H9 (cell line): Measurements from ENCODE around the gene ERVK3-1. TPM values are rescaled to one million over a fixed set of nuclear protein-coding genes. Genes with fewer than 3 reads are reported as not detected.

Source experiments
- DNase-seq: peaks from one replicate; pipeline ENCODE4 v3.0.0-alpha.2; 2017
- H2AFZ ChIP-seq: one replicate; pipeline ENCODE4 v1.6.1; 2013; ENCODE audit warnings: mild to moderate bottlenecking, low read length, control low read depth, moderate library complexity
- H2AK5ac ChIP-seq: 2 replicates; pipeline ENCODE4 v1.6.1; 2013; ENCODE audit warnings: low read length, control low read depth, mixed read lengths; ENCODE audit not compliant: insufficient read length
- H2BK120ac ChIP-seq: one replicate; pipeline ENCODE4 v1.6.1; 2013; ENCODE audit warnings: low read depth, mild to moderate bottlenecking, low read length, control low read depth, inconsistent platforms; ENCODE audit not compliant: poor library complexity, severe bottlenecking
- H2BK12ac ChIP-seq: 2 replicates; pipeline ENCODE4 v1.6.1; 2013; ENCODE audit warnings: low read length, control low read depth, mixed read lengths, low read depth; ENCODE audit not compliant: insufficient read length
- H2BK15ac ChIP-seq: 2 replicates; pipeline ENCODE4 v1.6.1; 2013; ENCODE audit warnings: low read depth, low read length, control low read depth
- H2BK20ac ChIP-seq: one replicate; pipeline ENCODE4 v1.6.1; 2013; ENCODE audit warnings: low read depth, mild to moderate bottlenecking, low read length, control low read depth, inconsistent platforms; ENCODE audit not compliant: poor library complexity, severe bottlenecking
- H2BK5ac ChIP-seq: 2 replicates; pipeline ENCODE4 v1.6.1; 2013; ENCODE audit warnings: low read length, control low read depth, mixed read lengths; ENCODE audit not compliant: insufficient read length
- H3K14ac ChIP-seq: 2 replicates; pipeline ENCODE4 v1.6.1; 2013; ENCODE audit warnings: low read length, control low read depth; ENCODE audit not compliant: insufficient read depth
- H3K18ac ChIP-seq: 2 replicates; pipeline ENCODE4 v1.6.1; 2013; ENCODE audit warnings: low read depth, mild to moderate bottlenecking, mixed read lengths, low read length, control low read depth; ENCODE audit not compliant: insufficient read length
- H3K23ac ChIP-seq: 2 replicates; pipeline ENCODE4 v1.6.1; 2013; ENCODE audit warnings: low read length, control low read depth, mixed read lengths, low read depth; ENCODE audit not compliant: insufficient read length
- H3K23me2 ChIP-seq: 2 replicates; pipeline ENCODE4 v1.6.1; 2013; ENCODE audit warnings: low read depth, mild to moderate bottlenecking, mixed read lengths, low read length, control low read depth; ENCODE audit not compliant: insufficient read length, poor library complexity, severe bottlenecking
- H3K27ac ChIP-seq: 2 replicates; pipeline ENCODE4 v1.5.1; 2013; ENCODE audit warnings: low read length, control low read depth, mixed read lengths, low read depth; ENCODE audit not compliant: insufficient read length
- H3K27me3 ChIP-seq: 2 replicates; pipeline ENCODE4 v1.6.1; 2013; ENCODE audit warnings: low read length, control low read depth, inconsistent platforms; ENCODE audit not compliant: insufficient read depth
- H3K4ac ChIP-seq: 2 replicates; pipeline ENCODE4 v1.6.1; 2013; ENCODE audit warnings: low read depth, mild to moderate bottlenecking, control low read depth, inconsistent platforms, low read length, moderate library complexity
- H3K4me1 ChIP-seq: 2 replicates; pipeline ENCODE4 v1.6.1; 2013; ENCODE audit warnings: low read length, control low read depth, inconsistent platforms; ENCODE audit not compliant: insufficient read depth
- H3K4me2 ChIP-seq: 2 replicates; pipeline ENCODE4 v1.6.1; 2013; ENCODE audit warnings: low read length, control low read depth, mixed read lengths; ENCODE audit not compliant: insufficient read length, insufficient read depth
- H3K56ac ChIP-seq: 2 replicates; pipeline ENCODE4 v1.6.1; 2013; ENCODE audit warnings: low read depth, mild to moderate bottlenecking, mixed read lengths, low read length, control low read depth; ENCODE audit not compliant: insufficient read length
- H3K79me1 ChIP-seq: 2 replicates; pipeline ENCODE4 v1.6.1; 2013; ENCODE audit warnings: low read depth, mild to moderate bottlenecking, moderate library complexity, low read length, control low read depth, inconsistent platforms; ENCODE audit not compliant: insufficient read depth, poor library complexity, severe bottlenecking
- H3K79me2 ChIP-seq: 2 replicates; pipeline ENCODE4 v1.6.1; 2013; ENCODE audit warnings: low read length, control low read depth, inconsistent platforms; ENCODE audit not compliant: insufficient read depth
- H3K9ac ChIP-seq: 2 replicates; pipeline ENCODE4 v1.6.1; 2013; ENCODE audit warnings: low read length, control low read depth, mixed read lengths; ENCODE audit not compliant: insufficient read length; ENCODE audit errors: extremely low read depth
- H3K9me3 ChIP-seq: one replicate; pipeline ENCODE4 v1.6.1; 2013; ENCODE audit warnings: low read depth, low read length, inconsistent platforms; ENCODE audit not compliant: control insufficient read depth
- H3T11ph ChIP-seq: one replicate; pipeline ENCODE4 v1.6.1; 2013; ENCODE audit warnings: mild to moderate bottlenecking, low read length, control low read depth, inconsistent platforms
- H4K20me1 ChIP-seq: one replicate; pipeline ENCODE4 v1.6.1; 2013; ENCODE audit not compliant: control insufficient read depth, insufficient read length, insufficient read depth
- H4K5ac ChIP-seq: 2 replicates; pipeline ENCODE4 v1.6.1; 2013; ENCODE audit warnings: low read depth, mild to moderate bottlenecking, mixed read lengths, low read length, control low read depth; ENCODE audit not compliant: insufficient read length
- H4K8ac ChIP-seq: replicated peaks from 2 replicates; pipeline ENCODE4 v1.6.1; 2013; ENCODE audit warnings: low read length, control low read depth, mixed read lengths, low read depth; ENCODE audit not compliant: insufficient read length
- H4K91ac ChIP-seq: 2 replicates; pipeline ENCODE4 v1.6.1; 2013; ENCODE audit warnings: low read depth, mild to moderate bottlenecking, moderate library complexity, mixed read lengths, low read length, control low read depth; ENCODE audit not compliant: insufficient read length
- H3K27ac Mint-ChIP-seq, 3 experiments: 2 replicates in 2 of 3; 3 replicates in 1 of 3; pipeline ENCODE4 v1.8.0; 2020 to 2021; ENCODE audit warnings: mixed read lengths in 3 of 3, mild to moderate bottlenecking in 1 of 3, moderate library complexity in 1 of 3
- H3K27me3 Mint-ChIP-seq: 2 replicates; pipeline ENCODE4 v1.8.0; 2021; ENCODE audit warnings: low read depth, mild to moderate bottlenecking, moderate library complexity, mixed read lengths
- H3K36me3 Mint-ChIP-seq, 3 experiments: 2 replicates in 2 of 3; 3 replicates in 1 of 3; pipeline ENCODE4 v1.8.0; 2020 to 2021; ENCODE audit warnings: low read depth in 3 of 3, mixed read lengths in 3 of 3; ENCODE audit not compliant: insufficient read depth in 1 of 3
- H3K4me1 Mint-ChIP-seq, 2 experiments: 2 replicates each; pipeline ENCODE4 v1.8.0; 2020; ENCODE audit warnings: mixed read lengths in 2 of 2
- H3K4me3 Mint-ChIP-seq, 2 experiments: 2 replicates in 1 of 2; 3 replicates in 1 of 2; pipeline ENCODE4 v1.8.0; 2020 to 2021; ENCODE audit warnings: mild to moderate bottlenecking in 2 of 2, mixed read lengths in 2 of 2, moderate library complexity in 1 of 2
- H3K9me3 Mint-ChIP-seq, 2 experiments: 2 replicates in 1 of 2; 3 replicates in 1 of 2; pipeline ENCODE4 v1.8.0; 2020; ENCODE audit warnings: mild to moderate bottlenecking in 2 of 2, mixed read lengths in 2 of 2, moderate library complexity in 1 of 2
- CTCF ChIP-seq: fragments of 200-600 bp; sonication (generic); conservative IDR thresholded peaks from 3 replicates; pipeline ENCODE4 v1.8.0; 2021; ENCODE audit warnings: antibody characterized with exemption, mild to moderate bottlenecking
- WGBS: extraction: QIAGEN DNeasy Blood & Tissue Kit; methylation state at CpG from one replicate; pipeline ENCODE4 v1.1.7; 2013; ENCODE audit warnings: missing lambda C conversion rate, low lambda C conversion rate, mixed read lengths; ENCODE audit not compliant: insufficient read length; ENCODE audit errors: extremely low coverage; 5-methylcytosine and 5-hydroxymethylcytosine counted together
- total RNA-seq: library from RNA; stranded (reverse); gene quantifications from 2 replicates; pipeline ENCODE4 v1.2.1, GENCODE V29; 2021

The ERVK3-1 gene
- total RNA-seq, 1 experiment from 2014 or later = 43.7 TPM

DNA sequence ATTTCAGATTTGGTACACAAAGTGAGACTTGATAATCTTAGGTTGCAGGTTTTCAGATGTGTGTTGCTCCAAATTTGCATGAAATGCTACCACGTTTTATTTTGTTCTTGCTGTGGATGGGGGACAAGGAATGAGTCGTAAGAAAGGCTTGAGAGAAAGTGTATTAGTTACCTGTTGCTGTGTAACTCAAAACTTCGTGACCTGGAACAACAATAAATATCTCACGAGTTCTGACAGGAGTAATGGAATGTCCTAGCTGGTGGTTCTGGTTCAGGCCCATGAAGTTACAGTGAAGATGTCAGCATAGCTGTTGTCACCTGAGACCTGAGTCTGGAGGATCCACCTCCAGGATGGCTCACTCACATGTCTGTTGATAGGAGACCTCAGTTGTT, 25.3 kb upstream of the ERVK3-1 start:
- H2BK120ac ChIP-seq = no peak overlapping the region
- DNase-seq = no peak
- no peak overlapping the region for H2AFZ ChIP-seq
- peaks cover 9% of the 10 kb centered on the region; the same call in 1 of the 2 replicates for H3K4me1 ChIP-seq
- no peak overlapping the region for H3K27ac ChIP-seq
- H3K9ac ChIP-seq = peak overlapping the region; percentile 91
- no peak overlapping the region for H3K56ac ChIP-seq
- H2BK15ac ChIP-seq = no peak overlapping the region; the same call in 1 of the 2 replicates
- H3K14ac ChIP-seq = no peak overlapping the region
- no peak overlapping the region for H3K18ac ChIP-seq
- Mint-ChIP-seq H3K9me3 (peaks cover 0 to 3% of the 10 kb centered on the region in 2 experiments; a peak in 1 of 5 replicates), H3K36me3 (peaks cover 31 to 35% (median 31%) of the 10 kb centered on the region in 3 experiments), H3K4me3 (peak overlapping the region; percentile 93 to 98), H3K27ac (peak overlapping the region in 2 of 3 experiments; percentile 97 to 98; a peak in 3 of 7 replicates), H3K4me1 (peaks cover 22 to 26% of the 10 kb centered on the region in 2 experiments), H3K27me3 (no peaks in the 10 kb centered on the region)
- H4K5ac ChIP-seq = no peak overlapping the region
- H2BK12ac ChIP-seq = no peak overlapping the region
- H4K91ac ChIP-seq = no peak overlapping the region
- no peak overlapping the region for H2BK20ac ChIP-seq
- H3K4me2 ChIP-seq = peak overlapping the region; percentile 93
- H3K23ac ChIP-seq = no peak overlapping the region
- WGBS = no CpG with 5 or more reads among the region's 4 CpGs
- no peaks in the 10 kb centered on the region for H3K9me3 ChIP-seq
- no peak overlapping the region for H2BK5ac ChIP-seq
- H3K79me1 ChIP-seq = peaks cover 12% of the 10 kb centered on the region
- no peak overlapping the region for H2AK5ac ChIP-seq
- H3K79me2 ChIP-seq = peaks cover 32% of the 10 kb centered on the region
- no peak overlapping the region for H4K8ac ChIP-seq
- H3K23me2 ChIP-seq = peaks cover 5% of the 10 kb centered on the region
- peaks cover 2% of the 10 kb centered on the region for H4K20me1 ChIP-seq
- H3T11ph ChIP-seq = no peak overlapping the region
- H3K27me3 ChIP-seq = no peaks in the 10 kb centered on the region
- no peak overlapping the region for H3K4ac ChIP-seq
- TF ChIP-seq CTCF = no peak
